DMS53 (cell line): ENCODE results near the gene PCDHGC4.

Experiments
- DNase-seq: peaks from one replicate; lab custom pipeline; 2025; lab: John Stamatoyannopoulos, UW

Gene PCDHGC4

DNA sequence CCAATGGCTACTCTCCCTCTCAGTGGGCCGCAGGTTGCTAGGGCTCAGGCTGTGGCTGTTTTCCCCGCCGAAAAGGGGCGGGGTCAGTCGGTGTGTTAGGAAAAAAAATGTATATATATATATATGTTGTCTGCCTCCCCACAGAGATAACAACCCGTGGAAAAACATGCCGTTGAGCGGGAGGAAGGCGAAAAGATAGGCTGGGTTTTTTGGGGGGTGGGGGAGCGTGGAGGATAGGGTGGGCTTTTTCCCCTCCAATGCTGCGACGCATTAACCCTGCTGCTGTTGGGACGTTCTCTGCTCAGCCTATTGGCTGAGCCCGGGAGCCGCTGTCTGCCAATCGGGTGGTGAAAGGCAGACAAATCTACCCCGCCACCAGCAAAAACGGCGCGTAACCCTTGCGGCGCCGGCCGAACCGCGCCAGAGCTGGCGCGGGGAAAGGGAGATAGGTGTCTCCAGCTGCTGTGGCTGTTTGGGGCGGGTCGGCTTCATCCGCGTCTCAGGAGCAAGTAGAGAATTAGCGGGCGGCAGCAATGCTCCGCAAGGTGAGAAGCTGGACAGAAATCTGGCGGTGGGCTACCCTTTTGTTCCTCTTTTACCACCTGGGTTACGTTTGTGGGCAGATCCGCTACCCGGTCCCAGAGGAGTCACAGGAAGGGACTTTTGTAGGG, at the start of gene PCDHGC4:
Gene PCDHGC4 (plus strand): TSS at position 390 of the 671 bp plus-strand sequence. CDS start 144 bp downstream, at position 534.
- DNase-seq = peak; percentile 40

DNA sequence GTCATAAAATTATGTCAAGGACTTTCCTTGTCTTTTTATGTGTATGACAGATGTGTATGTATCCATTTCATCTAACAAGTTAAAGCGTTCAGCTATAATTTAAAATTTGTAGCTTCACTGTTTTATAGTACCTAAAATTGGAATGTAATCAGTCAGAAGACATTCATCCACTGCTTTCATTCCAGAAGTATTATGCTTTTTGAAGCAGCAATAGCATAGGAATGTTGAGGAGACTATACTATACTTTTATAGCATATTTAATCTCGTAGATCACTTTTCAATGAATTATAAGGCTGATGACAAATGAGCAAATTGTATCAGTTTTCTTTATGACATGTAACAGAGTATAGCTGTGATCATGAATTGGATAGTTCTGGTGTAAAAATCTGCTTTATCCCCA, 47.6 kb upstream of the PCDHGC4 start:
- DNase-seq = no peak

DNA sequence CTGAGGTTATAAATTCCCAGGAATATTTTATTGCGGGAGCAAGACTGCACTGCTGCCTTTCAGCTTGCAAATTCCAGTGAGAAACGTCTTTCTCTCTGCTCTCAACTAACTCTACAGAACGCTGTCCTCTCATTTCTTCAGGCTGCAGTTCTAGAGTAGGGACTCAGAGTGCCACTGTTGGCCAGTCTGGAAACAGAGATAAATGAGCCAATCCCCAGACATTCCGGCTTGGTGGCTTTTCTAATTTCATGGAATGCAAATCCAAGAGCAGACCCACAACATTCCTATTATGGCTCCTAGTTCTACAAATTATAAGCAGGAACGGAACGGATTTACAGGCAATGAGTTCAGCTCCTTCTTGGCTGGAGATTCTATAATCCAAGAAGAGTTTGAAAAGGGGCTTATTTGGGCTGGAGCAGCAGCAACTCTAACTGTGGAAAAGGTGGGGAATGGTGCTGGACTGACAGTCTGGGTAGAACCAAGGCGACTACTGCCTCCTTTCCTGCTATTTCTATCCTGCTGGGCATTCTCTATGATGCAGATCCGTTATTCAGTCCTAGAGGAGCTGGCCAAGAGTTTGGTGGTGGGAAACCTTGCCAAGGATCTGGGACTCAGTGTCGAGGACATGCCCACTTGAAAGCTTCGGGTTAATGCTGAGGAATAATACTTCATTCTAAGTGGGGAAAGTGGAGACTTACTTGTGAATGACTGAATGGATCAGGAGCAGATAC, 45.3 kb upstream of the PCDHGC4 start:
- DNase-seq = no peak

DNA sequence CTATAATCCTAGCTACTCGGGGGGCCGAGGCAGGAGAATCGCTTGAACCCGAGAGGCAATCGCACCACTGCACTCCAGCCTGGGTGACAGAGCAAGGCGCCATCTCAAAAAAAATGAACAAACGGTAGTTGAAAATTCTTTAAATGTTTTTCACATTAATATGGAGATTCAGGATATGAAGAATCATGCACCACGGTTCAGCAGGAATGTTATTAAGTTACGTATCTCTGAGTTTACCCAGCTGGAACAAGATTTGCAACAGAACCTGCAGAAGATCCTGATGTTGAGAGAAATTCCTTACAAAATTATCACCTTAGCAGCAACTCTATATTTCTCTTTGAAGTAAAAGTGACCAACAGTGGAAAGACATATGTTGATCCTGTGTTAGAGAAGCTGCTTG, 44.5 kb upstream of the PCDHGC4 start:
- DNase-seq = no peak

DNA sequence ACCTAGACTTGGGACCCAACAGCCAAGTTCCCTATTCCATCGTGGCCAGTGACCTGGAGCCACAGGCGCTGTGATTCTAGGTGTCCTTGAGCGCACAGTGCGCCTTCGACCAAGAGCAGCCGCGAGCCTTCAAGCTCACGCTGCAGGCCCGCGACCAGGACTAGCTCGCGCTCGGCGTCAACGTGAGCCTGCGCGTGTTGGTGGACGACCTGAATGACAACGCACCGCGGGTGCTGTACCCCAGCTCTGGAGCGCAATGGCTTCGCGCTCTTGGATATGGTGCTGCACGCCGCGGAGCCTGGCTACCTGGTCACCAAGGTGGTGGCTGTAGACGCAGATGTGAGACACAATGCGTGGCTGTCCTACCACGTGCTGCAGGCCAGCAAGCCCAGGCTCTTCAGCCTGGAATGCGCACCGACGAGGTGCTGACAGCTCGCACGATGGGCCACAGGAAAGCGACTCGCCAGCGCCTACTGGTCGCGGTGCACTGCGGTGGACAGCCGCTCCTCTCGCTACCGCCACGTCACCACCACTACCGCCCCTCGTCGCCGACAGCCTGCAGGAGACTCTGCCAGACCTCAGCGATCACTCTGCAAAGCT, 43.2 kb upstream of the PCDHGC4 start:
- DNase-seq = no peak

DNA sequence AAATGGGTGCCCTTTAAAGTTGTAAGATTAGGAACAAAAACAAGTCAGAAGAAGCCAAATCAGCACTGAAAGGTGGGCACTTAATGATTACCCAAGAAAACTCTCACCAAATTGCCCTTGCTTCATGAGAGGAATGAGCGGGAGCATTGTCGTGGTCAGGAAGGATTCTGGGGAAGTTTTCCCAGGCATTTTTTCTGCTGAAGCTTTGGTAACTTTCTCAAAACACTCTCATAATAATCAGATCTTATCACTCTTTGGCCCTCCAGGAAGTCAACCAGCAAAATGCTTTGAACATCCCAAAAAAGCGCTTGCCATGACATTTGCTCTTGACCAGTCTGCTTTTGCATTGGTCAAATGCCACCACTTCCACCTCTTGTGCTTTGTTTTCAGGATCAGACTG, 19.5 kb upstream of the PCDHGC4 start:
- DNase-seq = no peak

DNA sequence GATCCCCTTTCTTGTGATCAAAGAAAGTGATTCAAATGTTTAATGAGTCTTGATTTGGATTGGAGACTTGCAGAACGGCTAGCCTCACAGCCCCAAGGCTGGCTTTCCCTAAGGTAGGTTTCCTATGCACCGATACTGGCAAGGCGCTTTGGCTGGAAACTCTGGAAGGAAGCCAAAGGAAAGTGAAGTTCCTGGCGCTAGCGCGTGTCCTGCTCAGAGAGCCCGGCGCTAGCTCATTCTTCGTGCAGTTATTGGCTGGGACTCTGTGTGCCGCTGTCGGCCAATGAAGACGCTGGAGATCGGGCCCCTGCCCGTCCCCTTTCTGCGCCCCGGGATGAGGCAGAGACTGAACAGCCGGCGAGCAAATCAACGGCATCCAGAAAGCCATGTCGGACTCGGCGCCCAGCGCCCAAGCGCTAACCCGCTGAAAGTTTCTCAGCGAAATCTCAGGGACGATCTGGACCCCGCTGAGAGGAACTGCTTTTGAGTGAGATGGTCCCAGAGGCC, 9.2 kb upstream of the PCDHGC4 start, which contains the start of gene PCDHGC3:
Gene PCDHGC3 (plus strand): TSS at position 342 of the 507 bp plus-strand sequence. CDS start 151 bp downstream, at position 493.
- DNase-seq = peak; percentile 84

DNA sequence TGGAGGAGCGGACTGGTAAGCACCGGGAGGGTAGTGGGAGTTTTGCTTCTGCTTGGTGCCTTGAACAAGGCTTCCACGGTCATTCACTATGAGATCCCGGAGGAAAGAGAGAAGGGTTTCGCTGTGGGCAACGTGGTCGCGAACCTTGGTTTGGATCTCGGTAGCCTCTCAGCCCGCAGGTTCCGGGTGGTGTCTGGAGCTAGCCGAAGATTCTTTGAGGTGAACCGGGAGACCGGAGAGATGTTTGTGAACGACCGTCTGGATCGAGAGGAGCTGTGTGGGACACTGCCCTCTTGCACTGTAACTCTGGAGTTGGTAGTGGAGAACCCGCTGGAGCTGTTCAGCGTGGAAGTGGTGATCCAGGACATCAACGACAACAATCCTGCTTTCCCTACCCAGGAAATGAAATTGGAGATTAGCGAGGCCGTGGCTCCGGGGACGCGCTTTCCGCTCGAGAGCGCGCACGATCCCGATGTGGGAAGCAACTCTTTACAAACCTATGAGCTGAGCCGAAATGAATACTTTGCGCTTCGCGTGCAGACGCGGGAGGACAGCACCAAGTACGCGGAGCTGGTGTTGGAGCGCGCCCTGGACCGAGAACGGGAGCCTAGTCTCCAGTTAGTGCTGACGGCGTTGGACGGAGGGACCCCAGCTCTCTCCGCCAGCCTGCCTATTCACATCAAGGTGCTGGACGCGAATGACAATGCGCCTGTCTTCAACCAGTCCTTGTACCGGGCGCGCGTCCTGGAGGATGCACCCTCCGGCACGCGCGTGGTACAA, 8.5 kb upstream of the PCDHGC4 start:
- peak; percentile 71 for DNase-seq

DNA sequence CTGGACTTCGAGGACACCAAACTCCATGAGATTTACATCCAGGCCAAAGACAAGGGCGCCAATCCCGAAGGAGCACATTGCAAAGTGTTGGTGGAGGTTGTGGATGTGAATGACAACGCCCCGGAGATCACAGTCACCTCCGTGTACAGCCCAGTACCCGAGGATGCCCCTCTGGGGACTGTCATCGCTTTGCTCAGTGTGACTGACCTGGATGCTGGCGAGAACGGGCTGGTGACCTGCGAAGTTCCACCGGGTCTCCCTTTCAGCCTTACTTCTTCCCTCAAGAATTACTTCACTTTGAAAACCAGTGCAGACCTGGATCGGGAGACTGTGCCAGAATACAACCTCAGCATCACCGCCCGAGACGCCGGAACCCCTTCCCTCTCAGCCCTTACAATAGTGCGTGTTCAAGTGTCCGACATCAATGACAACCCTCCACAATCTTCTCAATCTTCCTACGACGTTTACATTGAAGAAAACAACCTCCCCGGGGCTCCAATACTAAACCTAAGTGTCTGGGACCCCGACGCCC, 7.7 kb upstream of the PCDHGC4 start:
- no peak for DNase-seq

DNA sequence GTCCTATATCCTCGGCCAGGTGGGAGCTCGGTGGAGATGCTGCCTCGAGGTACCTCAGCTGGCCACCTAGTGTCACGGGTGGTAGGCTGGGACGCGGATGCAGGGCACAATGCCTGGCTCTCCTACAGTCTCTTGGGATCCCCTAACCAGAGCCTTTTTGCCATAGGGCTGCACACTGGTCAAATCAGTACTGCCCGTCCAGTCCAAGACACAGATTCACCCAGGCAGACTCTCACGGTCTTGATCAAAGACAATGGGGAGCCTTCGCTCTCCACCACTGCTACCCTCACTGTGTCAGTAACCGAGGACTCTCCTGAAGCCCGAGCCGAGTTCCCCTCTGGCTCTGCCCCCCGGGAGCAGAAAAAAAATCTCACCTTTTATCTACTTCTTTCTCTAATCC, 7.0 kb upstream of the PCDHGC4 start:
- no peak for DNase-seq

DNA sequence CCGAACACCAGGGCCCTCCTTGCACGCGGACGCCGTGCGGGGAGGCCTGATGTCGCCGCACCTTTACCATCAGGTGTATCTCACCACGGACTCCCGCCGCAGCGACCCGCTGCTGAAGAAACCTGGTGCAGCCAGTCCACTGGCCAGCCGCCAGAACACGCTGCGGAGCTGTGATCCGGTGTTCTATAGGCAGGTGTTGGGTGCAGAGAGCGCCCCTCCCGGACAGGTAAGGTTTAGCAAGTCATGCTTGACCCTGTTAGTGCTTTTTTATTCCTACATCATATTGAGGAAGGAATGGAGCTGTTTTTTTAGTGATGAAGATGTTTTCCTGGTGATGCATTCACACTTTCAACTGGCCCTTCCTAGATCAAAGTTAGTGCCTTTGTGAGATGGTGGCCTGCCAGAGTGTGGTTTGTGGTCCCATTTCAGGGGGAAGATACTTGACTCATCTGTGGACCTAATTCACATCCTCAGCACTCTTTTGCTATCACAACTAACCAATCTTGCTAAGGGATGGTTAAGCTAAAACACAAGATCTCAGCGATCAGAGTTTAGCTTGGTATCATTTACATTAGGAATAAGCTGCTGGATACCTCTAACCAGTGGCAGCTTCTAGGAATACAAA, 6.4 kb upstream of the PCDHGC4 start:
- DNase-seq = peak; percentile 90

DNA sequence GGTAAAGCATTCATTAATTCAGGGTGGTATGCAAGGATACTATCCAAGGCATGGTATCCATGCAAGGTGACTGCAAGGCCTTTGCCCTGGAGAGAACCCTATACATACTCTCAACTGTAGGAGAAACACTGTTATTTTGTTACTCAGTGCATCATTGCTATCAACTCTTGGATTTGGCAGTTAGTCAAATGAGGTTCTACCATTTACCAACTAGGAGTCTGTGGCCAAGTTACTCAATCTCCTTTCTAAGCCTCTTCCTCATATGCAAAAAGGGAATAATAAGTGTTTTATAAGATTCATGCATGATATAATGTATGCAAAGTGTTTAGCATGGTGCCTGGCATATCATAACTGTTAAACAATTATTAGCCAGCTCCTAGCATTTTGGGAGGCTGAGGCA, 5.1 kb upstream of the PCDHGC4 start:
- DNase-seq = no peak

DNA sequence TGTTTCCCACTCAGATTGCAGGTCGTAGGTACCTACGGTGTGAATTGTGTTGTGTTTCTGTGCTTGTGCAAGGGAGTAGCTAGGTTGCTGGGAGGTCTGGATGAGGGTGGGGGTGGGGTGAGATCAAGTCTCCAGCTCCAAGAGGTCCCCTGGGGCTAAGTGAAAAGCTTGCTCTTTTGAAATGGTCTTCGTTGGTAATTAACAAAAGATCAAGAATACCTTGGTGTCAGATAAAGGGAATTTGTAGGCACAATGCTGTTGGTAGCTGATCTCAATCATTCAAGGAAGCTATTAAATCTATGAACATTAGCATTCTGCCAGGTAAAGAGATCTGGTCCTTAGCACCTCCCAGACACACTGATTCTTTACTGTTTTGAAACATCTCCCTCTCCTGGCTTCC, 928 bp upstream of the PCDHGC4 start:
- no peak for DNase-seq

DNA sequence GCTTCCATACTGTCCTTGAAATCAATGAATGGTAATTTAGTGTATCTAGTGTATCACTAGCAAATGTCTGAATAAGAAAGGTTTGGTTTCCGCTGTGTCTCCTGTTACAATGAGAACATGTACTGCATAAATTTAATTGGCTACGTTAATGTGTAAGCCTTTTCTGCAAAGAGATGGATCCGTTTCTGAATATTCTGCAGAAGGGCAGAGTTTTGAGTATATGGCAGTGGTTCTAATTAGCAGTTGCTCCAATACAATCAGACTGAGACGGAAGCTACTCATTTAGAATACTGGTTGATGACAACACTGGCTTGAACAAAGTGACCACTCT, 555 bp upstream of the PCDHGC4 start:
- no peak for DNase-seq

DNA sequence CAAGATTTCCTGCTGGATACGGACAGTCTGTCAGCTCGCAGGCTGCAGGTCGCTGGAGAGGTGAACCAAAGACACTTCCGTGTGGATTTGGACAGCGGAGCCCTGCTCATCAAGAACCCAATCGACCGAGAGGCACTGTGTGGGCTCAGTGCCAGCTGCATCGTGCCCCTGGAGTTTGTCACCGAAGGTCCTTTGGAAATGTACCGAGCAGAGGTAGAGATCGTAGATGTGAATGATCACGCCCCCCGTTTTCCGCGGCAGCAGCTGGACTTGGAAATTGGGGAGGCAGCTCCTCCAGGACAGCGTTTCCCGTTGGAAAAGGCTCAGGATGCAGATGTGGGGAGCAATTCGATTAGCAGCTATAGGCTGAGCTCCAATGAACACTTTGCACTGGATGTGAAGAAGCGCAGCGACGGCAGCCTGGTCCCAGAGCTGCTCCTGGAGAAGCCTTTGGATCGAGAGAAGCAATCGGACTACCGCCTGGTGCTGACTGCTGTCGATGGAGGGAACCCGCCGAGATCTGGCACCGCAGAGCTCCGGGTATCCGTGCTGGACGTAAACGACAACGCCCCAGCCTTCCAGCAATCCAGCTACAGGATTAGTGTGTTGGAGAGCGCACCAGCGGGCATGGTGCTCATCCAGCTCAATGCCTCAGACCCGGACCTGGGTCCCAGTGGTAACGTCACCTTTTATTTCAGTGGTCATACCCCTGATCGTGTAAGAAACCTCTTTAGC, 658 bp downstream of the PCDHGC4 start:
- DNase-seq = peak; percentile 32

DNA sequence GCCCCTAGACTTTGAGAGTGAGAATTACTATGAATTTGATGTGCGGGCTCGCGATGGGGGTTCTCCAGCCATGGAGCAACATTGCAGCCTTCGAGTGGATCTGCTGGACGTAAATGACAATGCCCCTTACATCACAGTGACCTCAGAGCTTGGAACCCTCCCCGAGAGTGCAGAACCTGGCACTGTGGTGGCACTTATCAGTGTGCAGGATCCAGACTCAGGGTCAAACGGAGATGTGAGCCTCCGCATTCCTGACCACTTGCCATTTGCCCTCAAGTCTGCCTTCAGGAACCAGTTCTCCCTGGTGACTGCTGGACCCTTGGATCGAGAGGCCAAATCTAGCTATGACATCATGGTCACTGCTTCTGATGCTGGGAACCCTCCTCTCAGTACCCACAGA, 1.3 kb downstream of the PCDHGC4 start:
- DNase-seq = no peak

DNA sequence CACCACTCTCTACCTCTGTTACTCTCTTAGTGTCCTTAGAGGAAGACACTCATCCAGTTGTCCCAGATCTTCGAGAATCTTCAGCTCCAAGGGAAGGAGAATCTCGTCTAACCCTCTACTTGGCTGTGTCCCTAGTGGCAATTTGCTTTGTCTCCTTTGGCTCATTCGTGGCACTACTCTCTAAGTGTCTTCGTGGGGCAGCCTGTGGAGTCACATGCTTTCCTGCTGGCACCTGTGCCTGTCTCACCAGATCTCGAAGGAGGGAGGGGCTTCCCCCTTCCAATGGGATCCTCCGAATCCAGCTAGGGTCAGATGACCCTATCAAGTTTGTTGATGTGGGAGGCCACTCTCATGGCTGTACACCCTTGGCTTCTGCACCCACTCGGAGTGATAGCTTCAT, 2.3 kb downstream of the PCDHGC4 start:
- no peak for DNase-seq

DNA sequence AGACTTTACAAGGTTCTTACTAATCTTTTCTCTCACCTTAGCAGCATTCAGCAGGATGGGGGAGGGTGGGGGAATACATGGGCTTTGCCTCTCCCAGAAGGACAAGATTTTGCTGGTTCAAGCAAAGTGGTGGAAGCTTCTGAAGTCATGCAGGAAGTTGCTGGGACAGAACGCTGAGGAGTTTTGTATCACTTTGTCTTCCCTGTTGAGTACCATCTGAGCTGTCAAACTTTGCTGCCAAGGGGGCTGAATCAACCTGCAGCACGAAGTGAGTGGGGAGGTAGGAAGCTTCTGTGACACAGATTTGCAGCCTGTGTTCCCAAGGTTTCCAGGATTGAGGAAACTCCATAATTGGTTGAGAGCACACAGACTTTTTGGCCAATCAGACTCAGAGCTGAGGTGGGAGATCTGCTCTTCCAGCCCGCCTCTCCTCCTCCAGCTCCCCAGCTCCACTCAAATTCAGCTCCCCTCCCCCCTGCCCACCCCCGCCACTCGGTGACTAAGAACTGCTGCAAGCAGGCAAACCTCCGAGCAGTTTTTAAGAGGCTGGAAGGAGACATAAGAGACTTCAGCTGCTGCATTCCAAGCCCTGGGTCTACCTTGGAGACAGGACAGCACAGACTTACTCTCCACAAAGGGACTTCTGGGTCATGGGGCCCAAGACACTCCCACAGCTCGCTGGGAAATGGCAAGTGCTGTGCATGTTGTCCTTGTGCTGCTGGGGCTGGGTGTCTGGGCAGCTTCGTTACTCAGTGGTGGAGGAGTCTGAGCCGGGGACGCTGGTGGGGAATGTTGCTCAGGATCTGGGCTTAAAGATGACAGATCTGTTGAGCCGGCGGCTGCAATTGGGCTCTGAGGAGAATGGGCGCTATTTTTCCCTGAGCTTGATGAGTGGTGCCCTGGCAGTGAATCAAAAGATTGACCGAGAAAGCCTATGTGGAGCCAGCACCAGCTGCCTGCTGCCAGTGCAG, 4.0 kb downstream of the PCDHGC4 start, which contains the start of gene PCDHGC5:
Gene PCDHGC5 (plus strand): TSS at position 491 of the 971 bp plus-strand sequence. CDS start 160 bp downstream, at position 651.
- no peak for DNase-seq

DNA sequence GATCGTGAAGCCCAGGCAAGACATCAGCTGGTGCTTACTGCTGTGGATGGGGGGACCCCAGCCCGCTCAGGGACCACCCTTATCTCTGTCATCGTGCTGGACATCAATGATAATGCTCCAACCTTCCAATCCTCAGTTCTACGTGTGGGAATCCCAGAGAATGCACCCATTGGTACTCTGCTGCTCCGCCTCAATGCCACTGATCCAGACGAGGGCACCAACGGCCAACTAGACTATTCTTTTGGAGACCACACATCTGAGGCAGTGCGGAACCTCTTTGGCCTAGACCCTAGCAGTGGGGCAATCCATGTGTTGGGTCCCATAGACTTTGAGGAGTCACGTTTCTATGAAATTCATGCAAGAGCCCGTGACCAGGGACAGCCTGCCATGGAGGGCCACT, 5.0 kb downstream of the PCDHGC4 start:
- no peak for DNase-seq

DNA sequence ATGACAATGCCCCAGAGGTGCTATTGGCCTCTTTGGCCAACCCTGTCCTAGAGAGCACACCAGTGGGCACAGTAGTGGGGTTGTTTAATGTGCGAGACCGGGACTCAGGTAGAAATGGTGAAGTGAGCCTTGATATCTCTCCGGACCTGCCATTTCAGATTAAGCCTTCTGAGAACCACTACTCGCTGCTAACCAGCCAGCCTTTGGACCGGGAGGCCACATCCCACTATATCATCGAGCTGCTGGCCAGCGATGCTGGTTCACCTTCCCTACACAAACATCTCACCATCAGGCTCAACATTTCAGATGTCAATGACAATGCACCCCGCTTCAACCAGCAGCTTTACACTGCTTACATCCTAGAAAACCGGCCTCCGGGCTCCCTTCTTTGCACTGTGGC, 5.4 kb downstream of the PCDHGC4 start:
- no peak for DNase-seq
